ENCODE measurements around the gene CBS.

CBS gene

DNA sequence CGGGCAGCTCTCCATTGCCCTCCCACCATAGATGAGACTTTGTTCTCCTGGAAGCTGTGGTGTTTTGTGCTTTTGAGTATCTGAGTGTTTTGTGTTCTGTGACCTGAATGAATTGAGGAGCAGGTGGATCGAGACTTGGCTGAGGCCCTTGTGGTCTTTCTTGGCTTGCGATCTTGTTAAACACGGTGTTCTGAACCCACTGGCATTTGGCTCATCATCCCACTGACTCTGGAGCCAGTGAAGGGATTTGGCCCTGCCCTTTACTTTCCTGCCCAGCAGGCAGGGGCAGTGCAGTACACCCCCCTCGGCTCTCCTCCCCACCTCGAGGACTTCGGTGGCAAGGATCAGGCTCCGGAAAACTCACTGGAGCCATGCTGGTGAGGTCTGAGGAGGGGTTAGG is 70.7 kb downstream of the CBS start:
- TF ChIP-seq, protein P1, sequence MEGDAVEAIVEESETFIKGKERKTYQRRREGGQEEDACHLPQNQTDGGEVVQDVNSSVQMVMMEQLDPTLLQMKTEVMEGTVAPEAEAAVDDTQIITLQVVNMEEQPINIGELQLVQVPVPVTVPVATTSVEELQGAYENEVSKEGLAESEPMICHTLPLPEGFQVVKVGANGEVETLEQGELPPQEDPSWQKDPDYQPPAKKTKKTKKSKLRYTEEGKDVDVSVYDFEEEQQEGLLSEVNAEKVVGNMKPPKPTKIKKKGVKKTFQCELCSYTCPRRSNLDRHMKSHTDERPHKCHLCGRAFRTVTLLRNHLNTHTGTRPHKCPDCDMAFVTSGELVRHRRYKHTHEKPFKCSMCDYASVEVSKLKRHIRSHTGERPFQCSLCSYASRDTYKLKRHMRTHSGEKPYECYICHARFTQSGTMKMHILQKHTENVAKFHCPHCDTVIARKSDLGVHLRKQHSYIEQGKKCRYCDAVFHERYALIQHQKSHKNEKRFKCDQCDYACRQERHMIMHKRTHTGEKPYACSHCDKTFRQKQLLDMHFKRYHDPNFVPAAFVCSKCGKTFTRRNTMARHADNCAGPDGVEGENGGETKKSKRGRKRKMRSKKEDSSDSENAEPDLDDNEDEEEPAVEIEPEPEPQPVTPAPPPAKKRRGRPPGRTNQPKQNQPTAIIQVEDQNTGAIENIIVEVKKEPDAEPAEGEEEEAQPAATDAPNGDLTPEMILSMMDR (IDR thresholded peaks at IDR 0.05; ENCODE audit: borderline replicate concordance, control extremely low read depth, extremely low read depth, insufficient read depth, missing control alignments), result no peak
- DNase-seq (ENCODE audit: low spot score), result no peak
- in situ Hi-C loops (cut with MboI; ENCODE audit: low sequenced_read_pairs, unreplicated experiment), result no loop called here
